Kasumi-1 (cell line): ENCODE data around the gene P2RY11.

Source experiments
- DNase-seq, 2 experiments: peaks; one replicate each; lab custom pipeline; 2025; lab: John Stamatoyannopoulos, UW

Gene P2RY11

GRCh38 chr19:10113964-10114650, 2.6 kb downstream of the P2RY11 start:
- no peak for DNase-seq

GRCh38 chr19:10114651-10115391, 3.3 kb downstream of the P2RY11 start:
- no peak for DNase-seq

GRCh38 chr19:10115392-10116084, 4.0 kb downstream of the P2RY11 start:
- DNase-seq: no peak

GRCh38 chr19:10116085-10116865, 4.8 kb downstream of the P2RY11 start:
- DNase-seq: no peak

GRCh38 chr19:10116866-10117616, 5.5 kb downstream of the P2RY11 start:
- no peak for DNase-seq

- no peak for DNase-seq
Measured at GRCh38 chr19:10118960-10119359, 7.5 kb downstream of the P2RY11 start.

- no peak for DNase-seq
Measured at GRCh38 chr19:10120538-10121189, 9.2 kb downstream of the P2RY11 start.

- no peak for DNase-seq
Measured at GRCh38 chr19:10122045-10122444, 10.6 kb downstream of the P2RY11 start.

GRCh38 chr19:10124429-10124828, 12.9 kb downstream of the P2RY11 start:
- no peak for DNase-seq

- DNase-seq: peak in 1 of 2 experiments; percentile 32
Measured at GRCh38 chr19:10126213-10126639, 14.7 kb downstream of the P2RY11 start.

GRCh38 chr19:10132905-10133304, 21.4 kb downstream of the P2RY11 start:
- DNase-seq: no peak

GRCh38 chr19:10133596-10133995, 22.1 kb downstream of the P2RY11 start:
- DNase-seq: no peak

GRCh38 chr19:10134040-10134439, 22.5 kb downstream of the P2RY11 start:
- no peak for DNase-seq

- no peak for DNase-seq
Measured at GRCh38 chr19:10135551-10136334, 24.2 kb downstream of the P2RY11 start.

GRCh38 chr19:10136936-10137335, 25.4 kb downstream of the P2RY11 start:
- DNase-seq: no peak

GRCh38 chr19:10137751-10138682, 26.5 kb downstream of the P2RY11 start:
- no peak for DNase-seq

GRCh38 chr19:10138879-10139795, 27.6 kb downstream of the P2RY11 start:
- no peak for DNase-seq

GRCh38 chr19:10139952-10140351, 28.5 kb downstream of the P2RY11 start:
- no peak for DNase-seq
